Hematopoietic multipotent progenitor cell treated with erythropoietin and hydrocortisone succinate and interleukin-3 and kit ligand, for 17 days (in vitro differentiated cells): ENCODE results near the gene DFFA.
A peak's percentile ranks its signal among the peaks of the same experiment; 100 is the strongest.
"Not testable (repeated sequence)": the region's sequence is repeated elsewhere in the genome, so short reads cannot be mapped to it uniquely, and the experiment has no call there.

Experiments
- DNase-seq: peaks from one replicate; pipeline ENCODE4 v3.0.0-alpha.2; 2015; ENCODE audit warnings: low spot score

Gene DFFA

DNA sequence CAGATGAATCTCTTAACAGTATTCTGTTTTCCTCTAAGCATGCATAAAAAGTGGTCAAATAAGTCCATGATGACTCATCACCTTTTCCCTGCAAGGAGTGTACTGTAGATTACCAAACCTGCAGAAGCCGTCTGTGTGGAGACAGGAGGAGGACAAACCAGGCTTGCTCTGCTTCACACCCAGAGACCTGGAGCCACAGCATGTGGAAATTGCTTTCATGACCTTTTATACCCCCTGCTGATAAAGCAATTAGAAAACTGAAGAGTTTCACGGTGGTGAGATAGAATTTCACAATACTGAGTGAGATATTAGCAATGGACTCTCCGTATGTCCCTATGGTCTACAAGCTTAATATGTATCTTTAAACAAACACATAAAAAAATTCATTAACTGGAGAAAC lies 13.1 kb downstream of the DFFA start:
- DNase-seq, result peak; percentile 53

DNA sequence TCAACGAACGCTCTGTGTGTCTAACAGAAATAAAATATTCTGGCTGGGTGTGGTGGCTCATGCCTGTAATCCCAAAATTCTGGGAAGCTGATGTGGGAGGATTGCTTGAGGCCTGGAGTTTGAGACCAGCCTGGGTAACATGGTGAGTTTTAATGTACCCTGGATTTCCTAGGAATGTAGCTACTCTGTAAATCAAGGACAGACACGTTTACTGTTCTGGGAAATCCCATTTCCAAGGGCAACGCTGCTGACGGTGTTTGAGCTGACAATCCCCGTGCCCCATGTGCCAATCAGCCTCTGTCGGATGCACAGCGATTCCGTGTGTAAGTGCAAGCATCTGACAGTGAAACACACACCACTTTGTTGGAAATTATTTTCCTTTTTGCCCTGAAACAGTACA lies 14.5 kb downstream of the DFFA start:
- DNase-seq, result no peak

DNA sequence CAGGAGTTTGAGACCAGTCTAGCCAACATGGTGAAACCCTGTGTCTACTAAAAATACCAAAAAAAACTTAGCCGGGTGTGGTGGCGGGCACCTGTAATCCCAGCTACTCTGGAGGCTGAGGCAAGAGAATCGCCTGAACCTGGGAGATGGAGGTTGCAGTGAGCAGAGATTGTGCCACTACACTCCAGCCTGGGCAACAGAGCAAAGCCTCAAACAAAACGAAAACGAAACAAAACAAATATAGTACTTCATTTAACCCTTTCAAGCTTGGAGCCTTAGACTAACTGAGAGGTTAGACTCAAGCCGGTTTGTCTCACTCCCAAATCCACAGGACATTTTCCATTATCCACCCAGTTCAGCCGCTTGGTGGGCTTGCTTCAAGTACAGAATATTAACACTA lies 14.9 kb downstream of the DFFA start:
- not testable (repeated sequence) for DNase-seq

DNA sequence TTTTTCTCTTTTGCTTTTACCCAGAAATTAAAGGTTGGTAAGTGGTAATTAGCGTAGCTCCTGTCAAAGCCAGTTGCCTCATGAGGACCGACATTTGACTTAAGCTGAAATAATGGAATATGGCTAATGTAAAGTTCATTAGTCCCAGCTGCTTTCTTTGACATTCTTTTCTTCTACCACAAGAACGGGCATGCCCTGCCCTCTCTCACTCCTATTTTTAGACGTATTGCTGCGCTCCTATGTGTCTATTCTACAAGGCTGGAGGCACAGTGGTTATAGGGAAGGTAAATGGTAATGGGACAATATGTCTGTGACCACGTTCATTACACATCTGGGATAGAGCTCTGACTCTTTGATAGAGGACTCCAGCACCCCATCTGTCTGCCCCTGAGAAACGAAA lies 15.7 kb downstream of the DFFA start:
- no peak for DNase-seq

DNA sequence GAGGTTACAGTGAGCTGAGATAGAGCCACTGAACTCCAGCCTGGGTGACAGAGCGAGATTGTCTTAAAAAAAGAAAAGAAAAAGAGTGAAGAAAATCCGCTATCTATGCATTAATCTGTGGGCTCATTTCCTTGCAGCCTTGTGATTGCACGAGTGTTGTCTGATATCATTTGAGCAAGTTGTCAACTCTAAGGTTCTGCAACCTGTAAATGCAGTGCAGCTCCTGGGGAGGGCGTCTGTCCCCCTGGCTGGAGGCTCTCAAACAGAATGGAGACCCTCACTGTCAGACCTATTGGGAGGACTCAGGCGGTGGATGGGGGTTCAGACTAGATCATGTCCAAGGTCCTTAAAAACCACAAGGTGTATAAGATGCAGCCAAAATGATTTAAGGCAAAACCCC lies 16.3 kb downstream of the DFFA start:
- DNase-seq, result no peak

DNA sequence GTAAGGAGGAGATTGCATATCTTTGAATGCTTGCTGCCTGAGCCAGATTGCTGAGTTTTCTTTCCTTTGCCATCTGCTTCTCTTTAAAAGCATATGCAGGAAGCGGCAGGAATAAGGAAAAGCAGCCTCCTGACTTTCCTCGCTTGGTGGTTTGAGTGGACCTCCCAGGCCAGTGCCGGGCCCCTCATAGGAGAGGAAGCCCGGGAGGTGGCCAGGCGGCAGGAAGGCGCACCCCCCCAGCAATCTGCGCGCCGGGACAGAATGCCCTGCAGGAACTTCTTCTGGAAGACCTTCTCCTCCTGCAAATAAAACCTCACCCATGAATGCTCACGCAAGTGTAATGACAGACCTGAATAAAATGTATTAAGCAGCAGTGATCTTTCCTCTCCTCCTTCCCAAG lies 21.0 kb downstream of the DFFA start:
- no peak for DNase-seq

DNA sequence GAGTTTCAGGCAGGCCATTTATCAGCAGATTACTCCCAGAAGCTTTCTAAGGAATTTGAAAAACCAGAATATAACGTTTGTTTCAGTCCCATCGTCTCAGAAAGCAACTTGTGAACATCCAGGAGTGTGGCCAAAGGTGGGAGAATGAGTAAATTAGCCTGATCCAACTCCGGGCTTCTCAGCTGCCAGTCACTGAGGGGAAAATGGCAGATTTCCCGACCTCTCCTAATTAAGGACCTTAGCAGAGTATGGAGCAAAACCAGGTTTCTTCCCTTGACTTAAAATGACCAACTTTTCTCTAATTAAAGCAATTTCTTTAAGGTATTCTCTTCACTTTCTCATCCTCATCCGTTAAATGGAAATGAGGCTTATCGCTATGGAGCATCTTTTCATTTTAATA lies 21.5 kb downstream of the DFFA start:
- DNase-seq, result no peak

DNA sequence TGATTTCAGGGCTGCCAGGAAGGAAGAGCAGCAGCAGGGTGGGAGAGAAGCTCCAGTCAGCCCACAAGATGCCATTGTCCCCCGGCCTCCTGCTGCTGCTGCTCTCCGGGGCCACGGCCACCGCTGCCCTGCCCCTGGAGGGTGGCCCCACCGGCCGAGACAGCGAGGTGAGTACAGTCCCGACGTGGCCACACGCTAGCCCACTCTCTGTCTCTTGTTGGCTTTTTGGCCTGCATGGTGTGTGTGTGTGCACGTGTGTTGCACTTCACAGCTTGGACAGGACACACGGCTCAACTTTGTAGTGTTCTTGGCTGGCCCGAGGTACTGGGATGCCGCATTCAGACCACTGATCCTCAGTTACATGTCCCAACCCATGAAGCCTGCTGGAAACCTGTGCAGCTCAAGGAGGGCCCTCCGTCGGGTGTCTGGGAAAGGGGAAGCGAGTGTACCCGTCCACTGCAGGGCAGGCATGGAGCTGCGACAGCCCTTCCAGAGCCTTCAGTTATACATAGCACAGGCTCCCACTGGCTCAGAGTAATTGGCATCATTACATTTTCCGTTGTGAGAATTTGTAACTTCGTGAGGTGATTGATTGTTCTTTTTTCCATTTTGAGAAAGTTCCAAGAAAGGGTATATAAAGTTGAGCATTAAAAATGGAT lies 22.0 kb downstream of the DFFA start:
- DNase-seq, result no peak

DNA sequence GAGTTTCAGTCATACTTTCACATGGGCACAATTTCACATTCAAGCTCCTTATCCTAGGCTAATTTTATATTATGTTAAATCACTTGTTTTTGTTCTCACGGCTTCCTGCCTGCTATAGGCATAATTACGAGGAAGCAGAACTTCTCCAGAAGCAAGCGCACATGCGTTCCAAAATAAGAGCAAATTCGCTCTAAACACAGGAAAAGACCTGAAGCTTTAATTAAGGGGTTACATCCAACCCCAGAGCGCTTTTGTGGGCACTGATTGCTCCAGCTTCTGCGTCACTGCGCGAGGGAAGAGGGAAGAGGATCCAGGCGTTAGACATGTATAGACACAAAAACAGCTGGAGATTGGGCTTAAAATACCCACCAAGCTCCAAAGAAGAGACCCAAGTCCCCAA lies 22.6 kb downstream of the DFFA start, which contains the start of gene CORT:
TSS of gene CORT (plus strand) at position 281 of the 400 bp plus-strand sequence. CDS start 193 bp downstream, outside the sequence.
- DNase-seq, result no peak

DNA sequence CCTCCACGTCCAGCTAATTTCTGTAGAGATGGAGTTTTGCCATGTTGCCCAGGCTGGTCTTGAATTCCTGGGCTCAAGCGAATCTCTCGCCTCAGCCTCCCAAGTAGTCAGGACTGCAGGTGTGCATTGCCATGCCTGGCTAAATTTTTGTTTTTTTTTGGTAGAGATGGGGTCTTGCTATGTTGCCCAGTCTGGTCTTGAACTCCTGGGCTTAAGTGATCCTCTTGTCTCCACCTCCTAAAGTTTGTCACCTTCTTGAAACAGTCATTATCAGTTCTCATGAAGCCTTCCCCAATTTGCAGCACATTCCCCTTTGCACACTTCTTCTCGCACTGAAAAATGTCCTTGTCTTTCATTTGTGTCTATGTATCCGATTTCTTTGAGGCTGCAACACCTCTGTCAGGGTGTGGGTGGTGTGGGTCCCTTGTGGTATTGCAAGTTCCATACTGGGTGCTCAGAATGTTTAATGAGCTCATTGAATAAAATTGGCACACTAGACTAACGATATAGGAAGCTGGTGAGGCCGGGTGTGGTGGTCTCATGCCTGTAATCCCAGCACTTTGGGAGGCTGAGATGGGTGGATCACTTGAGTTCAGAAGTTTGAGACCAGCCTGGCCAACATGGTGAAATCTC lies 25.4 kb downstream of the DFFA start:
- no peak for DNase-seq

DNA sequence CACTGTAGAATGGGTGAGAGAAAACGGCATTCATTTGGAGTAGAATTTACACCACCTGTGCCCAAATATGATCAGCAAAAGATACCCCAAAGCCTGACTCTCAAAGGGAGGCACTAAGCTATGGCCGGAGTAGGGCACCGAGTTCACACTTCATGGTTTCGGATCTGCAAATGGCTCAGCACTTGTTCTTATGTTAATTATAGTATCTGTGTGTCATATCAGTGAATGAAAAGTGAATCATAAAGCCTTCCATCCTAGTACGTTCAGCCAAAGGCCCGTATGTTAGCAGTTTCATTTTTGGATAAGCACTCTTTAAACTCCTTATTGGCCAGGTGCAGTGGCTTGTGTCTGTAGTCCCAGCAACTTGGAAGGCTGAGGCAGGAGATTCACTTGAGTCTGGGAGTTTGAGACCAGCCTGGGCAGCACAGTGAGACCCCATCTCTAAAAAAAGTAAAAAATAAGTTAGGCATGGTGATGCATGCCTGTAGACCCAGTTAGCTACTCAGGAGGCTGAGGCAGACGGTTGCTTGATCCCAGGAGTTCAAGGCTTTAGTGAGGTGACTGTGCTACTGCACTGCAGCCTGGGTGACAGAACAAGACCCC lies 27.4 kb downstream of the DFFA start:
- DNase-seq, result no peak

DNA sequence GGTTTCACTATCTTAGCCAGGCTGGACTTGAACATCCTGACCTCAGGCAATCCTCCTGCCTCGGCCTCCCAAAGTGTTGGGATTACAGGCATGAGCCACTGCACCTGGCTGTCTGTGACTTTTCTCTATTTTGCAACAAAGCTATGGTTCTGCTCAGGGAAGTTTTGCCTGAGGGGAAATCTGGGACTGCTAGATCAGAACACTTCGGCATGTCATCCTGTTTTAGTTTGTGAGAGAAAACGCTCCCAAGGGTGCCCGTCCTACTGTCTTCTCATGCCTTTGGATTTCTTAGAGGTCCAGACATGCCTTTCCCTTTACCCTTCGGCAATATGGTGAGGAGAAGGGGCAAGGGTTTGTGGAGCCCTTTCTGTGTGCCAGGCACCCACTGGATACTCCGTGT lies 28.1 kb downstream of the DFFA start:
- no peak for DNase-seq

DNA sequence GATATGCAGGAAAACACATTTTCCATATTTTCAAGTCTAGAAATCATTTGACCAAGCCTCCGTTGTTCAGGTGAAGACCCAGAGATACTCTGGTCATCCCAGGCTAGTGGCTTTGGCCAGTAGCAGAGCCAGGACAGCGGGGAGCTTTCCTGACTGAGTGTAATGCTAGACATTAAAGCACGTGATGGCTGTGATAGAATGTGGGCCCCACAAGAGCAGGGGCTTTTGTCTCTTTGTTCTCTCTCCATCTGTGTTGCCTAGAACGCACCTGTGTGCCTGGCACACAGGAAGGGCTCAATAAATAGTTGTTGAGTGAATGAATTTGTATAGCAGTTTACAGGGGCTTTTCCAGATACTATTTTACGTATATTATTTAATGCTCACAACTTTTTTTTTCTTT lies 31.5 kb downstream of the DFFA start:
- DNase-seq, result no peak

DNA sequence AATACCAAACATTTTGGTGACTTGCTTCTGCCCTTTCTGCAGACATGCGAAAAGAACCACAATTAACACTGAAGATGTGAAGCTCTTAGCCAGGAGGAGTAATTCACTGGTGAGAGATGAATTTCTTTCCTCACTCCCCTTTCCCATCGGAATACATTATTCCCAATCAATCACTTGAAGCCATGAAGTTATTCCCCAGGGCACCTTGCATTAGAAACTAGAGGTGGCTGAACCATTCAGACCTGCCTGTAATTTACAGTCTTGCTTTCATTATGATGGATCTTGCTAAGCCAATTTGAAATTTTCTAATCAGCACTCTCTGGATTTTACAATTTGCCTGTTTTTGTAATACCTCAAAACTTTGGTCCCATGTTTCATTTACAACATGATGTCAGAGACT lies 32.0 kb downstream of the DFFA start:
- no peak for DNase-seq

DNA sequence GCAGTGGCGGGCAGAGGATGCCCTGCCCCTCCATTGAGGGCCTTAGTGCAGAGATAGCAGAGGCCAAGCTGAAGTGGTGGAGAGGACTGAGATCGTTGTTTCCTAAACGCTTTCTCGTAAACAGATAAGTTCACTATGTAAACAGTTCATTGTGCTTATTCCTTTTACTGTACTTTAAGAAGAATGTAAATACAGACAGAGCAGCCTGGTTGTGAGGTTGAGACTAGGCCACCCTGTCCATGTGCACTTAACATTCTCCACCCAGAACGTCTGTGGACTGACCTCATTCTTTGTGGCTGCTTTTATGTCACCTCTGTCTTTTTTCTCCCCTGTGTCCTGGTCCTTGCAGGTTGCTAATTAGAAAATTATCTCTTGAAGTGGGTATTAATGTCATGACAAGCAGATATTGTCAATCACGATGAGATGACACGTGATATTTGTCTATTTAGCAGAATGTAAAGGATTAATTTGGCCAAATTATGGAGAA lies 33.6 kb downstream of the DFFA start:
- no peak for DNase-seq

DNA sequence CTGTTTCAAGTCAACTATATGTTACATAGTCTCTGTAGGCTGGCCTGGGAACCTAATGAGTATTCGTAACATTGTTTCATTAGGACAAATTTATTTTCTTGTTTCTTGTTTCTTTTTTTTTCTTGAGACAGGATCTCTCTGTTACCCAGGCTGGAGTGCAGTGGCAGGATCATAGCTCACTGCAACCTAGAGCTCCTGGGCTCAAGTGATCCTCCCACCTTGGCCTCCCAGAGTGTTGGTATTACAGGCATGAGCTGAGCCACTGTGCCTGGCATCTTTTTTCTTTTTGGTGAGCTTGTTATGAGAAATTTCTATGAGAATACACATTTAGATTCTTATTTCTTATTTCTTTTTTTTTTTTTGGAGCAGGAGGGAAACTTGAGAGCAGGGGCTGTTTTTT lies 35.3 kb downstream of the DFFA start:
- DNase-seq, result no peak

DNA sequence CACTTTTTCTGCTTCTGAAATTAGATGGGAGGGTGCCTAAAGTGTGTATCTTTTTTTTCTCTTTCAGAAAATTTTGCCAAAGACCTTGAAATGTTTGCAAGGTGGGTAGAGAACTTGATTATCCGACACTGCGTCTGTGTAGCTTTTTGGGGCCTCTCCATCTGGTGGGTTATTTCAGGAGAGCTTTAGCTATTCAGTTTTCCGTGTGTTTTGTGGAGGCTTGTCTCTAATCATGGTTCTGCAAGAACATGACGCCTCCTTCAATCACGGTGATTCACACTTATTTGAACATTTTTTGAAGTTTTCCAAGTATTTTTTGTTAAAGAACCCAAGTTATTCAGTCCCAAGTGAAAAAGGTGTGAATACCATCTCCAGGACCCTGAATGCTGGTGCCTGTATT lies 37.7 kb downstream of the DFFA start:
- DNase-seq, result no peak

DNA sequence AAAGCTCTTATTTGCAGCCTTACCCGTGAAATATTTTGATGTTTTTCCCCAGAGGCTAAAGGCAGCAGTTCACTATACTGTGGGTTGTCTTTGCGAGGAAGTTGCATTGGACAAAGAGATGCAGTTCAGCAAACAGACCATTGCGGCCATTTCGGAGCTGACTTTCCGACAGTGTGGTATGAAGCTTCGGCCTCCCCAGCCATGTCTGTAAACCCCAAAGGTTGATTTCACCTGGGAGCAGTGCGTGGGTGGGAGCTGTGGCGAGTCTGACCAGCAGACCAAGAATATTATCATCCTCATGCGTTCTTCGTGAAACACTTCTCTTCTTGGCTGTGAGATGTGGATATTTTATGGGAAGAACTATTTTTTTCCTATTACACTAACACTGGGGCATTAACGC lies 38.5 kb downstream of the DFFA start:
- no peak for DNase-seq

DNA sequence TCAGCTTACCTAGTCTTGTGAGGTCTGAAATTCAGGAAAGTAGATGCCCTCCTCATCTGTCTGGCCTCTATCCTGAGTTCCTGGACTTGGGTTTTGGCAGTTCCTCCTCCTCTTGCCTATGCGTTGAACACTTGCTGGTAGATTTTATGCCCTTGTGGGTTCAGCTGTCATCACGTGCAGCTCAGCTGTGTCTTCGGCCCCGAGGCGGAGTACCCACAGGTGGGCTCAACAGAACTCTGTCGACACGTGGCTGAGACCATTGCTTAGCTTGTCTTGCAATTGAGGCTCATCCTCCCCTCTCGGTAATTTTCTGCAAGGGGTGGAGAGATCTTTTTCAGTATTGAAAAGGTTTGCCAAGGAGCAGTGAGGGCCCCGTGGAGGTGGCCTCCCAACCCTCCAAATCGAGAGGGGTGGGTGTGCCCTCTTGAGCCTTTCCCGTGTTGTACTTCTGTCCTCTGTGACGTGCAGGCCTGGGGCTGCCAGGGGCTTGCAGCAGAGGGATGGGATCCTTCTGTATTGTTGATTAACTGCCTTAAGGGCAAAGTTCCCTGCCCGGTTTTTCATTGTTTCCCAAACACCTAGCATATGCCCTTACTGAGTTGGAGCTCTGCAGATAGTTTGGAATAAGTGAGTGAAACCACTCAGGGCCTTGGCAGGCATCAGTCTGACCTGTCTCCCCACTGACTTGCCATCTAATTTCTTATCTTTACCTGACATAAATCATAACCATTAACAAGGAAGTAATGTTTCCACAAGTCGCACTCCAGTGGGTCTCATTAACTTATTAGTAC lies 39.2 kb downstream of the DFFA start:
- no peak for DNase-seq

DNA sequence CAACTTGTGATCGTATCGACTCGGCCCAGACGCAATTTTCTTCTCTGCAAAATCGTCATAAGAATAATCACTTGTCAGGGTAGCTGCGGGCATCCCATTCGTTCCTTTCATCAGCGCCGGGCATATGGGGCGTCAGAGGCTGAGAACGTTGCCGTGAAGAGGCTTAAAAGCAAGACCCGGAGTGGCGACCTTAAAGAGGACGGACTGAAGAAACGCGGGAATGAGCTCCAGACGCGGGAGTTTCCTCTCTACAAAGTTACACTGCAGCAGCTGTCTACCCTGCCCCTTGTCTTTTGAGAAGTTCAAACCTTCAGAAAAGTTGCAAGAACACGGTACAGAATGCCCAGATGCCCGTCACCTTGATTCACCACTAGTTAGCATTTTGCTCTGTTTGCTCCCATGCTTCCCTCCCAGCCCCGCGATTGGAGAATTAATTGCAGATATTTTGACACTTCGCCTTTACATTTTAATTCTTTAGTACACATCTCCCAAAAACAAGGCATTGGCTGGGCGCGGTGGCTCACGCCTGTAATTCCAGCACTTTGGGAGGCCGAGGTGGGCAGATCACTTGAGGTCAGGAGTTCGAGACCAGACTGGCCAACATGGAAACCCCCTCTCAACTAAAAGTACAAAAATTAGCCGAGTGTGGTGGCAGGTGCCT lies 41.1 kb downstream of the DFFA start:
- no peak for DNase-seq

DNA sequence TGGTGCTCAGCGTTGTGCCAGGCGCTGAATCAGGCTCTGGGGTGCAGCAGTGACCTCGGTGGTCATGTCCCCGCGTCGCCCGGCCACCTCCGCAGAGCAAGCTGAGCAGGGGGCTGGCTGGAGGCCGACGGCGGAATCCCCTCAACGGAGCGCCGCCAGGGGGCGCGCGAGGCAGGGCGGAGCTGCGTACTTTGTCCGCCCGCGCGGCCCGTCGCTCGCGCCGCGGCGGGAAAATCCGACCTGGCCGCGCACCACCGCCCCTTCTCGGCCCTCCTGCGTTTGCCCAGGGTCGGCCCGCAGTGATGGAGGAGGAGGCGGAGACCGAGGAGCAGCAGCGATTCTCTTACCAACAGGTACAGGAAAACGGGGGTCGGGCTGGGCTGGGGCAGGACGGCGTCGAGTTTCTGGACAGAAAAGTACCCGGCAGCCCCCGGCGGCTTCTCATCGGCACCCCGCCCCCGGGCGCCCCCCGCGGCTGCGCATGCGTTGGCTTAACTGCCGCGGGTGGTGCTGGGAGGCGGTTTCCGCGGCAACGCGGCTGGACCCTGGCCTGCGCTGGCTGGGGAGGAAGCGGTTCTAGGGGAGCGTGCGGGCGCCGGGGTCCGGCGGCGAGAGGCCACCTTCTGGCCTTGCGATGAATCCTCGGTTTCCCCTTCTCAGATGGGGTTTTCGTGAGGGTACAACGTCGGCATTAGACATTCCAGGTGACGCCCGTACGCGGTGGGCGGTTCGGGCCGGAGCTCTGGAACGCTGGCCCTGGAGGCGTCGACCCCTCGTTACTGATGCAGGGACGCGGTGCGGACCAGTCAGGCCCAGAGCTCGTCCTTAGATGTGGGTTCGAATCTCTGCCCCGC lies 41.9 kb downstream of the DFFA start, which contains the start of gene CENPS:
TSS of gene CENPS (plus strand) at position 218 of the 854 bp plus-strand sequence. CDS start at position 303, 85 bp downstream.
- peak; percentile 82 for DNase-seq
